Stimulated activated CD8-positive, alpha-beta memory T cell treated with anti-CD3 and anti-CD28 coated beads, Interleukin-4, amount 100 ng/mL, for 4 hours (primary cell): Measurements from ENCODE around the gene DIPK1C.
"Not testable (repeated sequence)": the region's sequence is repeated elsewhere in the genome, so short reads cannot be mapped to it uniquely, and the experiment has no call there.

Source experiments
- DNase-seq, 2 donors: peaks; one replicate each; pipeline ENCODE4 v3.0.0-alpha.2; 2020; ENCODE audit warnings: low read depth in 2 of 2, low spot score in 1 of 2

Gene DIPK1C

DNA sequence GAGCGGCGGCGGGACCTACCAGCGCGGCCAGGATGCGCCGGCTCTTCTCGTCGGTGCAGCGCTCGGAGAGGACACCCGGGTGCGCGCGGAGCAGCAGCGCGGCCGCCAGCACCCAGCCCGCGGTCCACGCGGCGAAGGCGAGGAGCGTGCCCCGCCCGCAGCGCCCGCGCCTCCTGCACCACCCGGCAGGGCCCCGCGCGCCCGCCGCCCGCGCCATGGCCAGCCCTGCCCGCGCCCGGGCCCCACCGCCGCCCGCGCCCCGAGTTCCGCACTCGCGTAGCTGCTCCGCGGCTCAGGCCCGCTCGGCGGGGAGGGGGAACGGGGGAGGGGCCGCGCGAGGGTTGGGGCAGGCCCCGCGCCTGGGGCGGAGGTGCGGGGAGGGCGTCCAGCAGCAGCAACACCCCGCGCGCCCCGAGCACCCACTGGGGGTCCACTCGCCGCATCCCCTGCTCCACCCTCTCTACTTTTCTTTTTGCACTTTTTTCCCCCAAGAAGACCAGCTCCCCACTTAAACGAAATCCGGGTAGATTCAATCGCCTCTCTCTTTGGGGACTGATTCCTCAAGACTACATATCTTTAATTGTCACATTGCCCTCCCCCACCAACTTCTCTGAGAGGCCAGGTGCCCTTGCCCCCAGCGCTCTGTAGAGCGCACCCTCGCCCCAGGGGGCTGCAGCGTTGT lies at the start of gene DIPK1C:
TSS of gene DIPK1C (minus strand) at position 266 of the 682 bp plus-strand sequence. CDS start at position 217, 49 bp downstream.
- no peak for DNase-seq

DNA sequence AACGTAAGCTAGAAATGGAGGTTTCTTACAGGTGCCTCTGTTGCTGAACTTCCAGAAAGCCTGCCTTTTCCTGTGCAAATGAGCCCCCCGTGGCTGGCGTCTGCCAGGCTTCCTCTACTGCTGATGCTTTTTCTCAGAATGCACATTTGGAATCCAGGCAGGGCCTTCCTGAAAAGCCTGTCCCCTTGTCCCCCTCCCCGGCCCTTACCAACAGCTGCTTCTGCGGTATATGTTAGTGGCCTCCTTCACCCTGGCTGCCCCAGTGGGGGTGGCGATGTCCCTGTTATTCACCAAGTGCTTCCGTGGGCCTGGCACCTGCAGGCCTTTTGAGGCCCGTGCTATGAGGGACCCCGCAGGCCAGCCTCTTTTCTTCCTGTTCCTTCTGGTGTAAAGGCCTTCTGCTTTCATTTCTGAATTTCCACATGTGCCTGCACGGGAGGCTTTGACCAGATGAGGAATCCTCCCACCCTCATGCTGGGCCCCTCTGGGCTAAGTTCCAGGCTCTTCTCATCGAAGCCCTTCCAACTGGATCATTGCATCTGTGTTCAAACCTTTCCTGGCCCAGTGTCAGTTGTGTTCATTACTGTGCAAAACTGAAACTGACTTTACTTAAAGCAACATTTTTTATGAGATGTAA lies 49.5 kb upstream of the DIPK1C start:
- no peak for DNase-seq

DNA sequence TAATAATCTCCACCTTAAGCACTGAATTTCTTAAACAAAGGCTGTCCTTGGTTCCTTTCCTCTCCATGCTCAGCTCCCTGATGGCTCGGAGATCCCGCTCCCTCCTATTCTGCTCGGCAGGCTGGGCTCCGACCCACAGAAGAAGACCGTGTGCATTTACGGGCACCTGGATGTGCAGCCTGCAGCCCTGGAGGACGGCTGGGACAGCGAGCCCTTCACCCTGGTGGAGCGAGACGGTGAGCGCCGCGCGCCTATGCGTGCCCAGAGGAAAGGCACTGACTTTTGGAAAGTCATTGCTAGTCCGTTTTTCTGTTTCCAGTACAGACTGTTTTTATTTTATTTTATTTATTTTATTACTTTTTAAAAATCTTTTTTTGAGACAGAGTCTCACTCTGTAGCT lies 48.7 kb upstream of the DIPK1C start:
- DNase-seq = no peak

DNA sequence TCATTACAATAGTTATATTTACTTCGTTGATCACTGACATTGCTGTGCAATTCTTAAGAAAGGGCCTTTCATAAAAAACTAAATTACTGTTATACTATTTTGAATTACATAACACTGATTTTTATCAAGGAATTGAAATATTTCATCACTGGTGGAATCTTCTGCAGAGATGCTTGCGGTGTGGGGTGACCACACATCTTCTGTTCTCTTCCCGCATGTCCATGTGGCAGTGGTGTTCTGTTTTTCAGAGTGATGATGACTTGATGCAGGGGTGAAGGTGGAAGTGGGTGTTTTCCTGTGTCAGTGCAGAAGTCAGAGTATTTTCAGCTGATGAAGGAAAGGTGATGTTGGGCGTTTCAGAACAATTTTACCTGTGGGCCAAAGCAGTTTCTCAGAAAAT lies 46.0 kb upstream of the DIPK1C start:
- no peak for DNase-seq

DNA sequence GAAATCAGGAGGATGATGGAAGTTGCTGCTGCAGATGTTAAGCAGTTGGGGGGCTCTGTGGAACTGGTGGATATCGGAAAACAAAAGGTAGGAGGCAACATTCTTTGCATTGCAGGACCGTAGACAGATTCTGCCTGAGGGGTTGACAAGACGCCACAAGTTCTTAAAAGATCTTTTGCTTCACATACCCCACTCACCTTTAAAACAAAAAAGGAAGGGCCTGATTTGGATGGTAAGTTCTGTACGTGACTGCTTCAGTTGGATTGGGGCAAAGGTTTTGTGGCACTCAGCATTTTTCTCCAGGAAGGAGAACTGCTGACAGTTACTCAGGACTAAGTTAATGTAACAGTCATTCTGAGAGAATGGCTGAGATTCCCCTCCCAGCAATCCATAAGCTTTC lies 44.3 kb upstream of the DIPK1C start:
- no peak for DNase-seq

DNA sequence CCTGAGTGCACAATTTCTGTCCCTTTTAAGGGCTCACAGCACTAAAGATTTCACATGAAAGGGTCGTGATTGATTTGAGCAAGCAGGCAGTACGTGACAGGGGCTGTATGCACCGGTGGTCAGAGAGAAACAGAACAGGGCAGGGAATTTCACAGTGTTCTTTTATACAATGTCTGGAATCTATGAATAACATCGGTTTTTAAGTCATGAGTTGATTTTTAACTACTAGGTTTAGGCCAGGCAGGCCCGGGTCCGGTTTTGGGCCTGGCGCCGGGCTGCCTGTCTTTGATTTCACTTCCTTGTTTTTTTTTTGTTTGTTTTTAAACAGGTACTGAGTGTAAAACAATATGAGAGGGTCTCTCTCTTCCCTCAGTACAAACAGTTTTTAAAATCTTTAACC lies 43.7 kb upstream of the DIPK1C start:
- not testable (repeated sequence) for DNase-seq

DNA sequence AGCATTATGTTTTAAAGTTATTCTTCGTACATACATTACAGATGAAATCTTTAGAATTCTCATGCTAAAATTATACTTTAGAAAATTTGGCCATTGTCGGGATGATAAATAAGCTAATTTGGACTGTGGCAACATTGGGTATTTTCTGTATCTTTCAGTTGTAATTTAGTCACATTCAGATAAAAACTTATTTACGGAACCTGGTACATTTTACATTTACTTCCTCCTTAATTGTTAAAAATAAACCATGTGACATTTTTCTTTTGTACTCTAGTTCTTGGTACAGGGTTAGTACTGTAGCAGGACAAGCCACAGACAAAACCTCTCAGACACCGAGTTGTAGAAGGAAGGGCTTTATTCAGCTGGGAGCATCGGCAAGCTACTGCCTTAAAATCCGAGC lies 43.3 kb upstream of the DIPK1C start:
- DNase-seq = no peak

DNA sequence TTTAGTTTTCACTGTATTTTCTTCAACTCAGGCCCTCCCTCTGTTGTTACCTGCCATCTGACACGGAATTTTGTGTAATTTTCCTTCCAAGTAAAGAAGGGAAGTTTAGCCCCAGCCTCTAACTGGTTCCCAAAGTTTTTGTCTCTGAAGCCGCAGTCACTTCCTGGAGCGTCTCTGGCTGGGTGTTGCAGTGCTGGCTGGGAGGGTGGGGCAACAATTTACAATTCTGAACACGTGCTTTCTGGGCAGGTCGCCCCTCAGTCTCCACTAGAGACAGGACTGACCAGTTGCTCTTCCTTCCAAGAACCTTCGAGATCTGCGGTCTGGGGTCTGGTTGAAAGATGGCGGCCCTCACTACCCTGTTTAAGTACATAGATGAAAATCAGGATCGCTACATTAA lies 42.5 kb upstream of the DIPK1C start:
- peak in 1 of 2 donors; percentile 18 for DNase-seq

DNA sequence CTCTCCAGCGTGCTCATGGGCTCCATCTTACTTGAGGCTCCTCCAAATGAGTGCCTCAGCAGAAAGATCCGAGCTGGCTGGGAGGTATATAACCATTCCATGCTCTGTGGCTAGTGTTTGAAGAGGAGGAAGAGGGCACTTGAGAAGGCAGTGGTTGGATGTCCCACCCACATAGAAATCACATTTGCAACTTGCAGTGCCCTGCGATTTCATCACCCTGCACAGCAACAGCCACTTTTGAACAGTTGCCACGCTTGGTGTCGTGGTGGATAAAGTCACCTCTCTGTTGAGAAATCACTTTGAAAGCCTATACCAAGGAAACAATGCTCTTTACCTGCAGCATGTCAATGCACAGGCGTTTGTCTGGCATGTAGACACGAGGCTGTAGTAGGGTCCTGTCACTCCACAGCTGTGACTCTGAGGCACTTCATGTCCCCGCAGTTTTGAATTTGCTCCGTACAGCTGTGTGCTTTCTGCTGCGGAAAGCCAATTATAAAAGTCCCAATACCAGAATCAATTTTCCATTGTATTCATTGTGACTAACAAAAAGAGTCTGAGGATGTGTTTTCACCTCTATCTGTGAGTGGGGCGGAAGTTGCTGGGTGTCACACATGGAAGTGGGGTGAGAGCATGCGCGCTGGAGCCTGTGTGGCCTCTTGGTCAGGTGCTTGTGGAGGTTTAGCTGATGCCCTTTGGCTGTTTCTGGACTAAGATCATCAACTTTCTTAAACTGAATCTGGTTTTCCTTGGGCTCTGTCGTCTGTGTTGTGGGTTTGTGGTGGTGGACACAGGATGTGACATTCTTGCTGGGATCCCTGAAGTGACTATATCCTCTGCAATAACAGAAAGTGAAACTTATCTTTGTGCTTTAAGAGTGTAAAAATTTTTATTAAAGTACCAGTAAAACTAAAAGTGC lies 41.9 kb upstream of the DIPK1C start:
- DNase-seq = peak; percentile 64 to 66

DNA sequence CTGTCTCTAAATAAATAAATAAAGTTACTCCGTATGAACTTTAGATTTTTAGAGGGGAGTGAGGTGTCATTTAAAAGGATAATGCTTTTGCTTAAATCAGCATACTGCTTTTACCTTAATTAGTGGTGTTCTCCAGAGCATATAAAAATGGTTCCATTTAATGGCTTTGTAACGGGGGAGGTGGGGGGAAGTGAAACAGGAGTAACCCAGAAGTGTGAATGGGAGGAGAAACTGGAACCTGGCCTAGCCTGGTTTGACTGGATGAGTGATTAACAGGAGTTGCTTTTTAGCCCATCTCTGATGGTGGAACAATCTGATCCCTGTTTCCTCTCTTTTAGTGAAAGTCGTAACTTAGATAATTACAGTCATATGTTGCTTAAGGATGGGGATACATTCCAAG lies 40.7 kb upstream of the DIPK1C start:
- no peak for DNase-seq

DNA sequence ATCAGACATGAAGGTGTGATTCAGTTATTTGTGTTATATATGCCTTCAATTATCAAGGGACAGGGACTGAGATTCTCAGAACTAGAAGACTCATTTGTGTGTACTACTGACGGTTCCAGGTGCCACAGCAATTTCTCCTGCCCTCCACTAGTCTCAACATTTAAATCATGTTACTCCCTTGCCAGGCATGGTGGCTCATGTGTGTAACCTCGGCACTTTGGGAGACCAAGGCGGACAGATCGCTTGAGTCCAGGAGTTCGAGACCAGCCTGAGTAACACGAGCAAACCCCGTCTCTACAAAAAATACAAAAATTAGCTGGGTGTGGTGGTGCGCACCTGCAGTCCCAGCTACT lies 40.2 kb upstream of the DIPK1C start:
- no peak for DNase-seq

DNA sequence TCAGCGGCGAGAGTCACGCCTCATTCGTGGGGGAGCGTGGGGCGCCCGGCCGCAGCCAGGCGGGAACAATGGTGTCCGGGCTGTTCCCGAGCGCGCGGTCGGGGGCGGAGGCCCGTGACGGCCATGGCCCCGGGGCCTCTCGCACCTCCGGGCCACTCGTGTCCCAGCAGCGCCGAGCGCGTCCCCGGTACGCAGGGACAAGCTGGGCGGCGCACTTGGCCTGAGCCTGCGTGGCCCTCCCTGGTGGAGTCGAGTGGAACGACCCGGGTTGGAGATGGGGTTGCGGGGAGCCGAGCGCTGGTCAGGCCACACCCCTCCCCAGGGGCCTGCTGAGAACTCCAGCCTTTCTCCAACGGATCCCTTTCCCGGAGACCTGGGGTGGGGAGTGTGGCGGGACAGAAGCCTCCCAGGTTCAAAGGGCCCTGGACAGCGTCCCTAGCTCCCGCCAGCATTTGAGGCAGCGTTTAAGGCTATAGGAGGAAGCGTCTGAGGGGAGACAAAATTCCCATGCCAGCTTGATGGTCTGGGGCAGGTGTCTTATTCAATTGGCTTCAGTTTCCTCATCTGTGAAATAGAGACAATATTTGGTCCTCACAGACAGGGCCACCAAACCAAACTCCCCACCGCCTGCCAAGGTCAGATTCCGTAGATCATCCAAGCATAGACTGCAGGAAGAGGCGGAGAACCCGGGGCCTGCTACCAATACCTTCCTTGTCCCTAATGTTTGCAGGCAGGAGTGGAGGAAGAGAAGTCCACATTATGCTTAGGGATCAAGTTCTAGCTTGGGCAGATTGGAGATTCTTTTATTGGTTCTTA lies 39.6 kb upstream of the DIPK1C start:
- no peak for DNase-seq

DNA sequence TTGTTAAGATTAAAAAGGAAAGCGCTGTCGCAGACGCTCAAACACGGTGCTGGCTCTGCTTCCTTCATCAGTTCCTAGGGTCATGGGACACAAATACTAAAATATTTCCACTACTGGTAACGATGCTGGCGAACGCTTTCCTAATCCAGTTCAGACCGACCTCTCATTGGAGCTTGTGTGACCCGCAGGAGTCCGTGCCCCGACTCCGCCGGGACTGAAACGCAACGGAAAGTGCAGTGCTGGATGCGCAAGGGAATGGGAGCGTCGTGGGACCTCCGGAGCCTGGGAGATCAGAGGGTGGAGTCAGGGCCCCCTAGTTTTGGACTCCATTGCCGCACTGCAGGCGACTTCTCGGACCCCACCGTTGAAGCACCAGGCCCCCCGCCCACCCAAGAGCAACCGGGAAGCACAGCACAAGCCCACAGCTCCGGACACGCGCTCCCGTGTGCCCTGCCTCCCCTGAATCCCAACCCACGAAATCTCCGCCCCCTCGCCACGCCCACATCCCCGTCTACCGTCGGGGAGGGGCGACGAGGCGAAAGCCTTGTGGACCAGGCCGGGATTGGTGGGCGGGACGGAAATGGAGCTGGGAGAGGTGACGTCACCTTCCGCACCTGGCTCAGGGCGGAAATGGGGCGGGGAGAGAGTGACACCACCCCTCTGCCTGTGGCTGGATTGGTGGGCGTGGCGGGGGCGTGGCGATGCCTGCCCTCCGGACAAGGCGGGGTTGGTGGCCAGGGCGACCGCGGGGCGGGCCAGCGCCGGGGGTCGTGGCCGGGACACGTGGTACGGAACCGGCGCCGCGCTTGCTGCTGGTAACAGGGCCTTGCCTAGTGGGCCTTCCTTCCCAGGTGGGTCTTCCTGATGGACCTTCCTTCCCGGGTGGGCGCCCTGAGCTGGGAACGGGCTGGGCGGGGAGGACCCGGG lies 38.7 kb upstream of the DIPK1C start, which contains the start of gene CNDP2:
TSS of gene CNDP2 (plus strand) at position 783 of the 927 bp plus-strand sequence. CDS start 3,611 bp downstream, outside the sequence.
- peak; percentile 98 for DNase-seq

DNA sequence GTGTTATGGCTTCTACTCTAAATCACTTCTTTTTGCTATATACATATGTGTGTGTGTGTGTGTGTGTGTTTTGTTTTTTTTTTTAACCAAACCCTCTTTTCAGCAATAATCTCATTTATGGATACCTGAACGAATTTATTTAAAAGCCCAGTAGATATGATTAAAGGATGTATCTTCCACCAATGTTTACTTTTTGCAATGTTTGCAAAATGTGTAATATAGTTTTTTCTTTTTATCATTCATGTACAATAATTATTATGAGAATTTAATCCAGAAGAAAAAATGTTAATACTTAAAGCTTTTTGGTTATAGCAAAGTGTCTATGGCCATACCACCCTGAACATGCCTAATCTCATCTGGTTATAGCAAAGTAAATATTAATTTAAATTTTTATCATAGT lies 37.4 kb upstream of the DIPK1C start:
- DNase-seq = no peak

DNA sequence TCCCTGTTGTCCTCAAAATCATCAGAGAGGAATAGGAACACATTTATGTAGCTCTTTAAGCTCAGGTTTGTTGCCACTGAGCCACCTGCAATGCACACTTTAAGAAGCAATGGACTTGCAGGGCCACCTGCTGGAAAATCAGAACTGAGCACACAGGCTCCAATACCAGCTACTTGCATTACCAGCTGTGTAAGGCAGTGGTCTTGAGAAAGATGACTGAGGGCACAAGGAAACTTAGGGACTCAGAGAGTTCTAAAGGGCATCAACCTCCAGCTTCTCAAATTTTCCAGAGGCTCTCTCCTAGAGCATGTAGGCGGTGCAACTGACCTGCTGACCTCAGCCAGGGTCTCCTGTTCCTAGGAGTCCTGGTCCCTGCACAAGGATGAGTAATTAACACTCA lies 36.6 kb upstream of the DIPK1C start:
- DNase-seq = no peak

DNA sequence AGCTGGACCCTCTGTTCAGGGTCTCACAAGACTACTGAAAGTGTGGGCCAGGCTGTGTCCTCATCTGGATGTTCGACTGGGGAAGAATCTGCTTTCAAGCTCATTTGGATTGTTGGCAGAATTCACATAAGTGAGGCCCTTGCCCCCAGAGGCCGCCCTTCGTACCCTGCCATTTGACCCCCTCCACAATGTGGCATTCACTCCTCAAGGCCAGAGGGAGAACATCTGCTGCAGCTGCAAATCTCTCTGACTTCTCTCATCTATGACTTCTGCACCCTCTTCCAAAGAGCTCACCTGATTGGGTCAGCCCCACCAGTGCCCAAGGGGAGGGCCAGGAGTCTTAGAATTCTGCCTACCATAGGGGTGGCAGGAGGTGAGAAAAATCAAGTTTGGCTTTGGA lies 35.2 kb upstream of the DIPK1C start:
- DNase-seq = no peak

DNA sequence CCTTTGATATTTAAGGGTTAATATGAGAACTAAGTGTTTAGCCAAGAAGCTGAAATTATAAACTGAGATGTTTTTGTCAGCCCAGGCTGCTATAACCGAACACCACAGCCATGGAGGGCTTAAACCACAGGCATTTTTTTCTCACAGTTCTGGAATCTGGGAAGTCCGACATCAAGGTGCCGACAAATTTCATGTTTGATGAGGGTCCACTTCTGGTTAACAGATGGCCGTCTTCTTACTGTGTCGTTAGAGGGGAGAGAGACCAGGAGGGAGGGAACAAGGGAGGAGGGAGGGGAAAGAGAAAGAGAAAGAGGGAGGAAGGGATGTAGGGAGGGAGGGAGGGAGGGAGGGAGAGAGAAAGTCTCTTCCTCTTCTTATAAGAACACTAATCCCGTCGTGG lies 32.6 kb upstream of the DIPK1C start:
- DNase-seq = no peak

DNA sequence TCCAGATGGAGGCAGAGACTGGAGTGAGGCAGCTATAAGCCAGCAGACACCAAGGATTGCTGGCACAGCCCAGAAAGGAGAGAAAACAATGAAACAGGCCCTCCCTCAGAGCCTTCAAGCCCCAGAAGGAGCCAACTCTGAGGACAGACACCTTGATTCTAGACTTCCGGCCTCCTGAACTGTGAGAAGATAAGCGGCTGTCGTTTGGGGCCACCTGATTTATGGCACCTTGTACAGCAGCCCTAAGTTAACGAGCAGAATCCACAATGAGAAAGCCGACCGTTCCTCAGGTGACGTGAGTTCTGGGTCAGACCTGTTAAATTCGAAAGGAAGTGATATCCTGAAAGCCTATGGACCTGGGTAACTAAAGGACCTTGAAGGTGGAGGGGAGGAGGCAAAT lies 31.8 kb upstream of the DIPK1C start:
- DNase-seq = no peak

DNA sequence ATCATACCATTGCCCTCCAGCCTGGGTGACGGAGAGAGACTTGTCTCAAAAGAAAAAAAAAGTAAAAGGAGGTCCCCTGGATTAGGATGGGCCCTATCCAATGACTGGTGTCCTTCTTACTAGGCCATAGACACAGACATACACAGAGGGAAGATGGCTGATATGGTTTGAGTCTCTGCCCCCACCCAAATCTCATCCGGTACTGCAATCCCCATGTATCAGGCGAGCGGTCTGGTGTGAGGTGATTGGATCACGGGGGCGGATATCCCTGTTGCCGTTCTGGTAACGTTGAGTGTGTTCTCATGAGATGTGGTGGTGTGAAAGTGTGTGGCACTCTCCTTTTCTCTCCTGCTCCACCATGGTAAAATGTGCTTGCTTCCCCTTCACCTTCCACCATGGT lies 31.2 kb upstream of the DIPK1C start:
- no peak for DNase-seq
